Measurements from ENCODE around the gene ICAM5. TPM values are rescaled to one million over a fixed set of nuclear protein-coding genes. Genes with fewer than 3 reads are reported as not detected.

ICAM5 gene
- total and polyA plus RNA-seq, 9 of the 15 experiments (the other 6 are each of a cell fraction or from before 2014, with no cell fraction given) = 0.10 to 114 (median 13.7) TPM

DNA sequence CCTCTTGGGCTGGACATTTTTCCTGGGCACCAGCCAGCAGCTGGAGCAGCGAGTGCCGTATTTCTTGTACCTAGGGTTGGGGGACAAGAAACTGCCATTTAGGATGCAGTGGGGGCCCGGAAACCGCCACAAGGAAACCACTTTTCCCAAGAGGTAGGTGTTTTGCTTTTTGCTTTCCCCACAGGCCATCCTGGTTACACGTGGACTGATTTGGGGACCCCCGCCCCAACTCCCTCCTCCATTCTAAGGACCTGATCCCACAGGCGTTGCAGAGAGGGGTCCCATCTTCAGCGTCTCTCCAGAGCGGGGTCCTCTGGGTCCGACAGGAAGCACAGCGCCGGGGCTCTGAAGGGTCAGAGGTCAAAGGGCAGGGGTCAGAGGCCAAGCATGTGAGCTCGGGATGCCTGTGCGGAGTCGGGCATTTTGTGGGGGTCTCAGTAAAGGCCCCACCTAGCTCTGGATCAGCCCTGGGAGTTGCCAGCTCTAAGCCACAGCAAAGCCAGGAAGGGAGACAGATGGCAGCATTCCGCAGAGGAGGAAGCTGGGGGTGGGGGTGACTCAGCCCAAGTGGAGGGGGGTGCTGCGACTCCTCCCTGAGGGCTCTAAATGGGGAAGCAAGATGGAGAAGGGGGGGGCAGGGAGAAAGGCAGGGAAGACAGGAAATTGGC lies 15.5 kb downstream of the ICAM5 start:
- Histone ChIP-seq H3K4me2 (ENCODE audit: insufficient read depth, low read length) (no peak overlapping the region), H3K9me3 (replicated peaks; ENCODE audit: control insufficient read depth, insufficient read depth, low read depth, low read length) (no peaks in the 10 kb centered on the region), H2AFZ (ENCODE audit: low read depth, low read length) (0 out of 2 replicates have a peak overlapping the region, but pooled peaks have one; percentile 34), H3K9ac (ENCODE audit: insufficient read depth in 1 of 2, low read depth in 2 of 2, low read length in 2 of 2) (peak overlapping the region in 1 of 2 experiments; percentile 56; a peak in 2 of 4 replicates), H3K36me3 (ENCODE audit: control insufficient read depth, insufficient read depth, low read length) (peaks cover 22% of the 10 kb centered on the region; the same call in 1 of the 3 replicates), H3K27me3 (ENCODE audit: control insufficient read depth in 2 of 2, insufficient read depth in 2 of 2, low read length in 2 of 2) (no peaks in the 10 kb centered on the region), H3K79me2 (ENCODE audit: control insufficient read depth, insufficient read depth, low read length) (no peaks in the 10 kb centered on the region), H3K4me3 (no peak overlapping the region), H4K20me1 (replicated peaks; ENCODE audit: control insufficient read depth, insufficient read depth, low read length) (no peaks in the 10 kb centered on the region), H3K27ac (ENCODE audit: extremely low read depth, low read depth, low read length) (peak overlapping the region; percentile 50; the same call in 2 of the 3 replicates), H3K9me1 (ENCODE audit: control insufficient read depth, insufficient read depth, low read length) (no peaks in the 10 kb centered on the region), H3K4me1 (replicated peaks in 1 of 2; ENCODE audit: control insufficient read depth in 2 of 2, insufficient read depth in 2 of 2, low read length in 2 of 2) (peaks cover 38 to 72% of the 10 kb centered on the region in 2 experiments; a peak in 4 of 5 replicates)
- DNase-seq (ENCODE audit: extremely low read depth in 1 of 4, low spot score in 3 of 4) (peak in 2 of 4 experiments; percentile 51 to 53), ATAC-seq (no peak), FAIRE-seq (no peak)
- intact Hi-C loops (cut with micrococcal nuclease) (no loop called here), in situ Hi-C loops (cut with MboI) (no loop called here)
- no TSS peak for BruUV-seq (replicated peaks)
- ChIA-PET CTCF (ENCODE audit: low intra/inter-chr PET ratio) (no interaction called here), POLR2A (interaction anchor here (0.7 to 3.6 kb wide), 7 partner anchors 9 to 28 kb away, joined by 3 to 17 read pairs (median 4); partner anchors contain the start of genes FDX2 and RAVER1)
- 65% methylated on average over 11 of the region's 17 CpGs for WGBS (ENCODE audit: insufficient coverage, low coverage, missing lambda C conversion rate)
- TF ChIP-seq PHTF2 (CRISPR knock-in tag; IDR thresholded peaks at IDR 0.05) (no peak), DPF2 (IDR thresholded peaks at IDR 0.05) (0 out of 2 replicates have a peak, but pooled peaks have one; percentile 44), GATAD2A (IDR thresholded peaks at IDR 0.05) (0 out of 2 replicates have a peak, but pooled peaks have one; percentile 2), KDM4B (IDR thresholded peaks at IDR 0.05; ENCODE audit: borderline replicate concordance in 2 of 2, low read depth in 1 of 2) (no peak), ILF3 (IDR thresholded peaks at IDR 0.05; ENCODE audit: borderline replicate concordance) (no peak), BMI1 (IDR thresholded peaks at IDR 0.05; ENCODE audit: low read length) (no peak), ETV6 (IDR thresholded peaks at IDR 0.05; ENCODE audit: borderline replicate concordance in 1 of 2, low read depth in 2 of 2, low read length in 1 of 2) (no peak), ETV6 (CRISPR knock-in tag; IDR thresholded peaks at IDR 0.05; ENCODE audit: borderline replicate concordance) (no peak)
- TF ChIP-seq, protein P1, sequence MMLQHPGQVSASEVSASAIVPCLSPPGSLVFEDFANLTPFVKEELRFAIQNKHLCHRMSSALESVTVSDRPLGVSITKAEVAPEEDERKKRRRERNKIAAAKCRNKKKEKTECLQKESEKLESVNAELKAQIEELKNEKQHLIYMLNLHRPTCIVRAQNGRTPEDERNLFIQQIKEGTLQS (IDR thresholded peaks at IDR 0.05) = peak; percentile 63
- TF ChIP-seq, protein P1 (CRISPR knock-in tag; conservative IDR thresholded peaks at IDR 0.05) = no peak
- TF ChIP-seq, protein P2, sequence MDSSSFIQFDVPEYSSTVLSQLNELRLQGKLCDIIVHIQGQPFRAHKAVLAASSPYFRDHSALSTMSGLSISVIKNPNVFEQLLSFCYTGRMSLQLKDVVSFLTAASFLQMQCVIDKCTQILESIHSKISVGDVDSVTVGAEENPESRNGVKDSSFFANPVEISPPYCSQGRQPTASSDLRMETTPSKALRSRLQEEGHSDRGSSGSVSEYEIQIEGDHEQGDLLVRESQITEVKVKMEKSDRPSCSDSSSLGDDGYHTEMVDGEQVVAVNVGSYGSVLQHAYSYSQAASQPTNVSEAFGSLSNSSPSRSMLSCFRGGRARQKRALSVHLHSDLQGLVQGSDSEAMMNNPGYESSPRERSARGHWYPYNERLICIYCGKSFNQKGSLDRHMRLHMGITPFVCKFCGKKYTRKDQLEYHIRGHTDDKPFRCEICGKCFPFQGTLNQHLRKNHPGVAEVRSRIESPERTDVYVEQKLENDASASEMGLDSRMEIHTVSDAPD (CRISPR knock-in tag; IDR thresholded peaks at IDR 0.05) = no peak
- TF ChIP-seq, protein P3, sequence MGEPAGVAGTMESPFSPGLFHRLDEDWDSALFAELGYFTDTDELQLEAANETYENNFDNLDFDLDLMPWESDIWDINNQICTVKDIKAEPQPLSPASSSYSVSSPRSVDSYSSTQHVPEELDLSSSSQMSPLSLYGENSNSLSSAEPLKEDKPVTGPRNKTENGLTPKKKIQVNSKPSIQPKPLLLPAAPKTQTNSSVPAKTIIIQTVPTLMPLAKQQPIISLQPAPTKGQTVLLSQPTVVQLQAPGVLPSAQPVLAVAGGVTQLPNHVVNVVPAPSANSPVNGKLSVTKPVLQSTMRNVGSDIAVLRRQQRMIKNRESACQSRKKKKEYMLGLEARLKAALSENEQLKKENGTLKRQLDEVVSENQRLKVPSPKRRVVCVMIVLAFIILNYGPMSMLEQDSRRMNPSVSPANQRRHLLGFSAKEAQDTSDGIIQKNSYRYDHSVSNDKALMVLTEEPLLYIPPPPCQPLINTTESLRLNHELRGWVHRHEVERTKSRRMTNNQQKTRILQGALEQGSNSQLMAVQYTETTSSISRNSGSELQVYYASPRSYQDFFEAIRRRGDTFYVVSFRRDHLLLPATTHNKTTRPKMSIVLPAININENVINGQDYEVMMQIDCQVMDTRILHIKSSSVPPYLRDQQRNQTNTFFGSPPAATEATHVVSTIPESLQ (CRISPR knock-in tag; IDR thresholded peaks at IDR 0.05) = no peak
- TF ChIP-seq, protein P4, sequence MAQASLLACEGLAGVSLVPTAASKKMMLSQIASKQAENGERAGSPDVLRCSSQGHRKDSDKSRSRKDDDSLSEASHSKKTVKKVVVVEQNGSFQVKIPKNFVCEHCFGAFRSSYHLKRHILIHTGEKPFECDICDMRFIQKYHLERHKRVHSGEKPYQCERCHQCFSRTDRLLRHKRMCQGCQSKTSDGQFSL (CRISPR knock-in tag; IDR thresholded peaks at IDR 0.05) = peak; percentile 86
- TF ChIP-seq, protein P4 (tag; IDR thresholded peaks at IDR 0.05) = peak in 1 of 2 experiments; percentile 31; a peak in 1 of 4 replicates
- TF ChIP-seq, protein P5, sequence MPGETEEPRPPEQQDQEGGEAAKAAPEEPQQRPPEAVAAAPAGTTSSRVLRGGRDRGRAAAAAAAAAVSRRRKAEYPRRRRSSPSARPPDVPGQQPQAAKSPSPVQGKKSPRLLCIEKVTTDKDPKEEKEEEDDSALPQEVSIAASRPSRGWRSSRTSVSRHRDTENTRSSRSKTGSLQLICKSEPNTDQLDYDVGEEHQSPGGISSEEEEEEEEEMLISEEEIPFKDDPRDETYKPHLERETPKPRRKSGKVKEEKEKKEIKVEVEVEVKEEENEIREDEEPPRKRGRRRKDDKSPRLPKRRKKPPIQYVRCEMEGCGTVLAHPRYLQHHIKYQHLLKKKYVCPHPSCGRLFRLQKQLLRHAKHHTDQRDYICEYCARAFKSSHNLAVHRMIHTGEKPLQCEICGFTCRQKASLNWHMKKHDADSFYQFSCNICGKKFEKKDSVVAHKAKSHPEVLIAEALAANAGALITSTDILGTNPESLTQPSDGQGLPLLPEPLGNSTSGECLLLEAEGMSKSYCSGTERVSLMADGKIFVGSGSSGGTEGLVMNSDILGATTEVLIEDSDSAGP (CRISPR knock-in tag; IDR thresholded peaks at IDR 0.05) = no peak

Data from K562 (cell line).